D721Med (cell line): ENCODE measurements around the gene CAPN9.

Experiments used
- DNase-seq: peaks from one replicate; pipeline ENCODE4 v3.0.0; 2011; ENCODE audit warnings: low spot score; ENCODE audit not compliant: insufficient read length
- FAIRE-seq: peaks from 2 replicates; lab custom pipeline; 2011; peaks lifted over from hg19 to GRCh38; lab: Jason Lieb, UNC
- CTCF ChIP-seq: IDR thresholded peaks from 2 replicates; pipeline ENCODE4 v1.5.1; 2012; ENCODE audit warnings: mild to moderate bottlenecking, control low read depth; ENCODE audit not compliant: insufficient read depth; ENCODE audit errors: missing control alignments

Gene CAPN9

GRCh38 chr1:230757856-230758708, 10.9 kb downstream of the CAPN9 start:
- no peak for DNase-seq
- no peak for FAIRE-seq
- TF ChIP-seq CTCF: no peak

GRCh38 chr1:230758709-230759368, 11.7 kb downstream of the CAPN9 start:
- FAIRE-seq: no peak

GRCh38 chr1:230759369-230760065, 12.3 kb downstream of the CAPN9 start:
- DNase-seq (no peak), FAIRE-seq (no peak)
- no peak for TF ChIP-seq CTCF

More at GRCh38 chr1:230758709-230759368, 11.7 kb downstream of the CAPN9 start:
- no peak for TF ChIP-seq CTCF
- DNase-seq: no peak

- TF ChIP-seq CTCF: peak; percentile 4
- FAIRE-seq: no peak
- DNase-seq: no peak
These were observed 13.2 kb downstream of the CAPN9 start for GRCh38 chr1:230760360-230760827.

- FAIRE-seq (no peak), DNase-seq (no peak)
- no peak for TF ChIP-seq CTCF
These were observed 14.4 kb downstream of the CAPN9 start for GRCh38 chr1:230761443-230762167.

- DNase-seq: no peak
- FAIRE-seq: no peak
- no peak for TF ChIP-seq CTCF
These were observed 16.9 kb downstream of the CAPN9 start for GRCh38 chr1:230763927-230764591.
